Hepatocyte (in vitro differentiated cells): ENCODE results near the gene FBLN2. TPM values are rescaled to one million over a fixed set of nuclear protein-coding genes. Genes with fewer than 3 reads are reported as not detected.

ENCODE experiments used
- DNase-seq: peaks from one replicate; pipeline ENCODE4 v3.0.0-alpha.2; 2016; ENCODE audit warnings: low spot score
- H2AFZ ChIP-seq: fragments of 200-600 bp; sonication (generic); 2 replicates; pipeline ENCODE4 v1.6.0; 2016; ENCODE audit warnings: antibody characterized with exemption, mild to moderate bottlenecking
- H3K27ac ChIP-seq: fragments of 200-600 bp; sonication (generic); 2 replicates; pipeline ENCODE4 v1.5.1; 2016; ENCODE audit warnings: mild to moderate bottlenecking
- H3K27me3 ChIP-seq: fragments of 200-600 bp; sonication (generic); 2 replicates; pipeline ENCODE4 v1.6.1; 2016
- H3K36me3 ChIP-seq: fragments of 200-600 bp; sonication (generic); replicated peaks from 2 replicates; pipeline ENCODE4 v1.5.1; 2016; ENCODE audit warnings: low read depth; ENCODE audit not compliant: insufficient read depth
- H3K4me1 ChIP-seq: fragments of 200-600 bp; sonication (generic); 2 replicates; pipeline ENCODE4 v1.5.1; 2016; ENCODE audit warnings: mild to moderate bottlenecking, moderate library complexity; ENCODE audit not compliant: insufficient read depth
- H3K4me2 ChIP-seq: fragments of 200-600 bp; sonication (generic); 2 replicates; pipeline ENCODE4 v1.6.0; 2016
- H3K4me3 ChIP-seq: fragments of 200-600 bp; sonication (generic); 2 replicates; pipeline ENCODE4 v1.5.1; 2016; ENCODE audit warnings: mild to moderate bottlenecking
- H3K79me2 ChIP-seq: fragments of 200-600 bp; sonication (generic); 2 replicates; pipeline ENCODE4 v1.6.0; 2017; ENCODE audit warnings: mild to moderate bottlenecking
- H3K9me2 ChIP-seq: fragments of 200-600 bp; sonication (generic); replicated peaks from 2 replicates; pipeline ENCODE4 v1.6.0; 2017; ENCODE audit warnings: mild to moderate bottlenecking; ENCODE audit not compliant: insufficient read depth
- H3K9me3 ChIP-seq: fragments of 200-600 bp; sonication (generic); 2 replicates; pipeline ENCODE4 v1.5.1; 2016; ENCODE audit warnings: low read depth, mild to moderate bottlenecking
- H4K20me1 ChIP-seq: fragments of 200-600 bp; sonication (generic); 2 replicates; pipeline ENCODE4 v1.6.0; 2016; ENCODE audit warnings: mild to moderate bottlenecking; ENCODE audit not compliant: insufficient read depth, poor library complexity, severe bottlenecking
- EZH2 ChIP-seq: fragments of 200-600 bp; sonication (generic); IDR thresholded peaks from 2 replicates; pipeline ENCODE4 v1.6.1; 2016; ENCODE audit warnings: antibody characterized with exemption, mild to moderate bottlenecking, borderline replicate concordance
- EZH2phosphoT487 ChIP-seq: fragments of 200-600 bp; sonication (generic); IDR thresholded peaks from one replicate; pipeline ENCODE4 v1.6.1; 2018; ENCODE audit warnings: antibody characterized with exemption, mild to moderate bottlenecking, low read depth, moderate library complexity; ENCODE audit not compliant: unreplicated experiment, severe bottlenecking
- WGBS: methylation state at CpG from one replicate; pipeline ENCODE4 v1.1.6; 2016; ENCODE audit warnings: low lambda C conversion rate; ENCODE audit errors: missing lambda C conversion rate; 5-methylcytosine and 5-hydroxymethylcytosine counted together
- polyA plus RNA-seq: library from polyadenylated mRNA; unstranded; fragments of >200 nt; fragmentation: Nextera tagmentation; extraction: Ambion mirVana; gene quantifications from 2 replicates; pipeline ENCODE4 v1.2.1, GENCODE V29; 2016
- total RNA-seq: library from RNA; depleted of rRNA; stranded (reverse); fragments of >200 nt; gene quantifications from 2 replicates; pipeline ENCODE4 v1.2.3, GENCODE V29; 2014
- TF ChIP-seq, protein P1 (sequence below): fragments of 200-600 bp; sonication (generic); IDR thresholded peaks from 2 replicates; pipeline ENCODE4 v1.5.1; 2016; ENCODE audit warnings: antibody characterized with exemption, mild to moderate bottlenecking; ENCODE audit not compliant: poor library complexity

The FBLN2 gene
- total and polyA plus RNA-seq, 2 experiments from 2014 or later, result 75.8 to 76.2 TPM

DNA sequence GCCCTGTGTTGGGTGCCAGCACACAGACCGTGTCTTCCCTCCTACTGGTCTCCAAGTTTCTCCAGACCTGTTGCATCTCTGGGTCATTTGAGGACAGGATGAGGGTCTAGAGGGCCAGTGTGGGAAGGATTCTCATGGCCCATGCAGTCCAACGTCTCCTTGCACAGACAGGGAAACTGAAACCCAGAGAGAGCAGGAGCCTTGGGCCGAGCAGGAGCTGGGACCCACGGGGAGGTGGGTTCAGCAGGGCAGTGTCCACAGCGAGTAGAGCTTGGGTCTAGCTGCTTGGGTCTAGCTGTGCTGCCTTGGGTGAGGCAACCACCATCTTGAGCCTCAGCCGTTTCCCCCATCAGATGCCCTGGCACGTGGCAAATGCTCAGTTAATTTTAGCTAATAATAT is 36.5 kb upstream of the FBLN2 start:
- no peak overlapping the region for H3K4me2 ChIP-seq
- WGBS, result 92% methylated on average over 7 of the region's 7 CpGs
- TF ChIP-seq EZH2 (no peak), EZH2phosphoT487 (no peak)
- TF ChIP-seq, protein P1, sequence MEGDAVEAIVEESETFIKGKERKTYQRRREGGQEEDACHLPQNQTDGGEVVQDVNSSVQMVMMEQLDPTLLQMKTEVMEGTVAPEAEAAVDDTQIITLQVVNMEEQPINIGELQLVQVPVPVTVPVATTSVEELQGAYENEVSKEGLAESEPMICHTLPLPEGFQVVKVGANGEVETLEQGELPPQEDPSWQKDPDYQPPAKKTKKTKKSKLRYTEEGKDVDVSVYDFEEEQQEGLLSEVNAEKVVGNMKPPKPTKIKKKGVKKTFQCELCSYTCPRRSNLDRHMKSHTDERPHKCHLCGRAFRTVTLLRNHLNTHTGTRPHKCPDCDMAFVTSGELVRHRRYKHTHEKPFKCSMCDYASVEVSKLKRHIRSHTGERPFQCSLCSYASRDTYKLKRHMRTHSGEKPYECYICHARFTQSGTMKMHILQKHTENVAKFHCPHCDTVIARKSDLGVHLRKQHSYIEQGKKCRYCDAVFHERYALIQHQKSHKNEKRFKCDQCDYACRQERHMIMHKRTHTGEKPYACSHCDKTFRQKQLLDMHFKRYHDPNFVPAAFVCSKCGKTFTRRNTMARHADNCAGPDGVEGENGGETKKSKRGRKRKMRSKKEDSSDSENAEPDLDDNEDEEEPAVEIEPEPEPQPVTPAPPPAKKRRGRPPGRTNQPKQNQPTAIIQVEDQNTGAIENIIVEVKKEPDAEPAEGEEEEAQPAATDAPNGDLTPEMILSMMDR, result no peak

DNA sequence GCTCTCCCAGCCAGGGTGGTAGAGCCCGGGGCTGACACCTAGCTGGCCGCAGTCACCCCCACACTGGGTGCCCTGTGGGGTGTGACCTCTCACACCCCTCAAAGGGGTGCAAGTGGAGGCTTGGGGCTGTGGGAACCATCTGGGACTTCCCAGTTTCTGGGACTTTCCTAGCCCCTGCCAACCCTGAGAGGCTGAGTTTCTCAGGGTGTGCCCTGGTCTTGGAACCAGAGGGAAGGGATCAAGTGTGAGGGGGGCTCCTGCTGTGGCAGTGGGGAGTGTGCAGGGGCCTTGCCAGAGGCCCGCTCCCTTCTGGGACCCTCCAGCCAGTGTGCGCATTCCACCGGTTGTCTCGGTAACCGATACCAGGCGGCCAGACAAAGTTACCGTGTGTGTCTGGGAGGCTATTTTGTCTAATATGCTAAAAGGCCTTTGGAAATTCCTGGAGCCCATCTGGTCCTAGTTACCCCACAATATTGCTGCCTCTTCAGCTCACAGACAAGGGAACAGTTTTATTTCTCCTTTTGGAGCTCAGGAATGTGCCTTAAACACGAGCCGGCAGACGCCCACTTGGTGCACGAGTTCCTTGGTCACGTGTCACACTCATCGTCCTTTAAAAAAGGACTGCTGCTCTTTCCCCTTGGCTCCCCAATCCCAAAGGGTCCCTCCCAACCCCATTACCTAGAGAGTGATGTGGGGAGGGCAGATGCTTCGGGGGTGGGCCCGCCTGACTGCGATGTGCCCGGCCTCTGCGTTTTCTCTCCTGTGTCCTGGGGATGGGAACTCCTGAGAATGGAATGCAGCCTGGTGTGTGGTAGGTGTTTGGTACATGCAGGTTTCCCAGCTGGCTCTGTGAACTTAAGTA is 35.6 kb upstream of the FBLN2 start:
- no peak overlapping the region for H2AFZ ChIP-seq
- DNase-seq, result peak; percentile 52
- TF ChIP-seq, protein P1, result no peak
- TF ChIP-seq EZH2 (no peak), EZH2phosphoT487 (no peak)
- H3K9me2 ChIP-seq, result no peaks in the 10 kb centered on the region
- no peak overlapping the region for H3K4me2 ChIP-seq
- H3K27me3 ChIP-seq, result no peaks in the 10 kb centered on the region
- H3K36me3 ChIP-seq, result no peaks in the 10 kb centered on the region
- 54% methylated on average over 20 of the region's 20 CpGs for WGBS
- H3K4me3 ChIP-seq, result no peak overlapping the region
- peaks cover 16% of the 10 kb centered on the region for H3K4me1 ChIP-seq
- no peaks in the 10 kb centered on the region for H4K20me1 ChIP-seq
- no peaks in the 10 kb centered on the region for H3K9me3 ChIP-seq
- H3K79me2 ChIP-seq, result no peaks in the 10 kb centered on the region
- H3K27ac ChIP-seq, result peak overlapping the region; percentile 92

More for the DNA sequence above, 36.5 kb upstream of the FBLN2 start:
- no peaks in the 10 kb centered on the region for H4K20me1 ChIP-seq
- no peak overlapping the region for H2AFZ ChIP-seq
- no peaks in the 10 kb centered on the region for H3K9me3 ChIP-seq
- H3K4me3 ChIP-seq, result no peak overlapping the region
- H3K79me2 ChIP-seq, result no peaks in the 10 kb centered on the region
- H3K27ac ChIP-seq, result peak overlapping the region; percentile 92
- H3K9me2 ChIP-seq, result no peaks in the 10 kb centered on the region
- DNase-seq, result no peak
- H3K4me1 ChIP-seq, result peaks cover 24% of the 10 kb centered on the region
- no peaks in the 10 kb centered on the region for H3K27me3 ChIP-seq
- no peaks in the 10 kb centered on the region for H3K36me3 ChIP-seq

DNA sequence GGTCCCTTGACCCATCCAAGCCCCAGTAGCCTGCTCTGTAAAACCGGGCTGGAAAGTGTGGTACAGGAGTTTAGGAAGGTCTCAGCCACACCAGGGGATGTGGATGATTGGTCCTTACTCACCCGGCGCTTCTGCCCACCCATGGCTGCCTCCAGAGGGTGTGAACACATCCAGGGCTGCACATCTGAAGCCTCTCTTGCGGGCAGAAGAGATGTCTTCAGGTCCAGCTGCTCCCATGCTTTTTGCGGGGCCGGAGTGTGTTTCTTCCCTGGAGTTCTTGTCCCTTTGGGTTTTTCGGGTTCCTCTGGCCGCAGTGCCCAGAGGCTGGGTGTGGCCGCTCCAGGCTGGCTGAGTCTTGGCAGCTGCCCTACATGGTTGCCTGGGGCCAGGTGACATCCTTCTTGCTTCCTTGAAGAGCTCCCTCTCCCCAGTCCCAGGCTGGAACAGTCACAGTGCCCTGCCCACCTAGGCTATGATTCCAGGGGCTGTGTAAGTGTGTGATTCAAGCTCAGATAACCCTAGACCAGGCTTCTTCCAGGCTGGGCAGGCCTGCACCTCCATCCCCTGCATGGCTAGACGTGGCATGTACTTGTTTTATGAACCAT is 34.9 kb upstream of the FBLN2 start:
- H3K4me1 ChIP-seq, result peaks cover 12% of the 10 kb centered on the region
- H3K27me3 ChIP-seq, result no peaks in the 10 kb centered on the region
- TF ChIP-seq, protein P1, result no peak
- TF ChIP-seq EZH2phosphoT487, result no peak
- no peak for TF ChIP-seq EZH2
- no peaks in the 10 kb centered on the region for H3K36me3 ChIP-seq
- H3K79me2 ChIP-seq, result no peaks in the 10 kb centered on the region
- 77% methylated on average over 10 of the region's 10 CpGs for WGBS
- H2AFZ ChIP-seq, result no peak overlapping the region
- H3K9me3 ChIP-seq, result no peaks in the 10 kb centered on the region
- no peak overlapping the region for H3K4me3 ChIP-seq
- no peaks in the 10 kb centered on the region for H3K9me2 ChIP-seq
- DNase-seq, result no peak
- no peak overlapping the region for H3K4me2 ChIP-seq
- H4K20me1 ChIP-seq, result no peaks in the 10 kb centered on the region
- H3K27ac ChIP-seq, result peak overlapping the region; percentile 92
